ENCODE data around the gene TUBGCP6.

The TUBGCP6 gene

DNA sequence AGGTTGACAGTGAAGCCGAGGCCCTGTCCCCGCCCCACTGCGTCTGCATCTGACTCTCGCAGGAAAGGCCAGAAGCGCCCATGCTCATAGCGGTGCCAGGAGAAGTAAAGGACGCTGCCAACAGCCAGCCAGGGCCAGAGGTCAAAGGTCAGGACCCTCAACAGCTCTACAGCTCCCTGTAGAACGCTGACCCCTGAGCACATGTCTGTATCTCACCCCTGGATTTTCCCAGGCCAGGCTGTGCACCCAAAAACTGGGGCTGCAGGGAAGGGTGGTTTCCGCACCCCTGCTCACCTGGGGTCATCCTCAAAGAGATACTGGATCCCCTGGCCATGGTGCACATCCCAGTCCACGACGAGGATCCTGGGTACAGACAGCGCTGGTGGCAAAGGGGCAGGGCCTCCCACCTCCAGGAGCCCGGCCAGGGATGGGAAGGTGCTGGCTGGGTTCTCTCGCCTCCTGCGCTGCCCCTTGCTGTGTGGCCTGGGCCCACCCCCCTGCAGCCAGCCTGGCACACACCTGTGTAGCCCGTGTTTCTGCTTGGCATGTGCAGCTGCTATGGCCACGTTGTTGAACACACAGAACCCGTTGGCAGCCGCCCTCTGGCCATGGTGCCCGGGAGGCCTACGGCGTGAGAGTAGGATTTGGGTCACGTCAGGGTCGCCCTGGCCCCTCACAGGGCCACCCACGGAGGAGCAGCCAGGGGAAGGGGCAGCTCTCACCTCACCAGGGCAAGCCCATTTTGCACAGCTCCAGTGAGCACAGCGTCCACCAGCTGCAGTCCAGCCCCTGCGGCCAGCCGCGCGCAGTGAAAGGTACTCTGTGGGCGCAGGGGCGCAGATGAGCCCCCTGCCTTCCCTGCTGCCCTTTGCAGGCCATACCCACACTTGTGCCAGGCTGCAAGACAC, 4.8 kb upstream of the TUBGCP6 start:
- no peak for DNase-seq

DNA sequence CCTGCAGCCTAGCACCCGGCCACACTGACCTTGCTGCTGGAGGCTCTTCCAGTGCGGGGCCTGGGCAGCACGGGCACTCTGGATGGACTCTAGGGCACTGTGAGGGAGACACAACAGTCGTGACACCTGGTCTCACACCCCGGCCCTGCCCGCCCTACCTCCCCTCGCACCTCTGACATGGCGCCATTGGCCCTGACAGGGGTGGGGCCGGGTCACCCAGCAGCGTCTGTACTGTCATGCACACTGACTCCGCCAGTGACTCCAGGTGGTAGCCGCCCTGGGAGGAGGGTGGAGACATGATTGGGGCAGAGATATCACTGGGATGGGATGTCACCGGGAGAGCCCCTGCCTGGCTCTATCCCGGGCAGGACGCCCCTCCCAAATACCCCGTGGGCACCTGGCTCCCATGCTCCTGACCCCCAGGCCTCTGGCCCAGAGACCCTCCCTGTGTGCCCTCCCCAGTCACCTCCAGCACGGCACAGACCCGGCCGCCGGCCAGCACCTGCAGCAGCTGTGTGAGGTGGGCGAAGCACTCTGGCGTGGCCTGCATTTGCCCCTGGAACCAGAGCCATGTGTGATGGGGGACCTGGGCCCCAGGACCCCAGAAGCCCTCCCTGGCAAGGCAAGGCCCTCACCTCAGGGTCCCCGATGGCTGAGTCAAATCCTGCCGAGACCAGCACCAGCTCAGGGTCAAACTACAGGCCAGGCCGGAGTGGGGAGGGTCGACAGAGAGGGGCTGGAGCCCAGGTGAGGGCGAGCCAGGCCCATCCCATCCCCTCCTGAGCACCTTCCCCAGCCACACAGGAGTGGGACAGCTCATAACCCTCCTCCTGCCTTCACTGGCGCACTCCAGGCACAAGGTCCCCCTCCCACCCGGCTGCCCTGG, 3.6 kb upstream of the TUBGCP6 start:
- no peak for DNase-seq

DNA sequence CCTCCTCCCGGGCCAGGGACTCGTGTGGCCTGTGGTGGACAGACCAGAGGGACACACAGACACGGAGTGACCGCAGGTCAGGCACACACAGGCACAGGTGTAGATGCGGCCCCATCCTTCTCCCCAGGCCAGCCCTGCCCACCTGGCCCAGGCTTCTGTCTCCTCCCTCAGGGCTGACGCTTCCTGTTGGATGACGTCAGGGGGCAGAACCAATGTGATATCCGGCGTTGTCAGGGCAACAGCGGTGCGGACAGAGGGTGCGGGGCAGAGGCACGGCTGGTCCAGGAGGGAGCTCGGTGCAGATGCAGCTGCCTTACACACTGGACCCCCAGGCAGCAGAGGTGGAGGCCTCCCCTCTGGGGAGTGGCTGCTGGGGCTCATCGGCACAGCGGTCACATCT, 2.9 kb upstream of the TUBGCP6 start:
- peak; percentile 40 for DNase-seq

DNA sequence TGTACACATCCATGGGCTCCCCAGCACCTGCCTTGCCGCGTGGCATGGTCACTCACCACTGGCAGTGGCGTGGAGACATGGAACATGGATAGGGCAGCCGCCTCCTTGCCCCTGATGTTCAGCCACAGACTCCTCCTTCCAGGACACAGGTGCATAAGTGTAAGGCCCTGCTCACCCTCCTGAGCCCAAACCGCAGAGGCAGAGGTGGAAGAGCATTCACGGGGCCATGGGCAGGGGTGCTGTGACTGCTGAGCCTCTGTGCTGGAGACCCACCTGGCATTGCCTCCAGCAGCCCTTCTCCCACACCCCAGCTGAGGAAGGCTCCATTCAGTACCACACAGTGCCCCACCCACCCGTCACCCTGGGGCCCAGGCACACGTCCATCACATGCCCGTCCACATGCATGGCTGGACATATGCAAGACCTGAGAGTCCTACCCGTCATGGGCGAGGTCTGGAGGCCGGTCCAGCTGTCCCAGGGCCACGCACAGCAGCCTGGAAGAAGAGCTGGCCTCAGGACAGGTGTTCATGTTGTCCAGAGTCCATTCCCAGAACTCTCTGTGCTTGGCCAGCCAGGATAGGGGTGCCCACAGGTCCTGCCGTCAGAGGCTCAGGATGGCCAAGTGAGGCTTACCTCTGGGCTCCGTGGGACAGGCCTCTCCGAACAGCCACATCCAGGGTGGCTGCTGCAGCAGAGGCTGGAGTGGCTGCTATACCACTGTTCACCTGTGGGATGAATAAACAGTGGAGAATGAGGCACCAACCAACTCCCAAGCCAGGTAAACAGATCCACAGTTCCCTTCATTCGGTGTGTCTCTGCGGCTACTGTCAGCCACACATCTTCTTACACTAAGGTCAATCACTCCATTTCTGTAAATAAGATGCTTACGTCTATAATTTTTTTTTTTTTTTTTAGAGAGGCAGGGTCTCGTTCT, 1.7 kb upstream of the TUBGCP6 start:
- no peak for DNase-seq

DNA sequence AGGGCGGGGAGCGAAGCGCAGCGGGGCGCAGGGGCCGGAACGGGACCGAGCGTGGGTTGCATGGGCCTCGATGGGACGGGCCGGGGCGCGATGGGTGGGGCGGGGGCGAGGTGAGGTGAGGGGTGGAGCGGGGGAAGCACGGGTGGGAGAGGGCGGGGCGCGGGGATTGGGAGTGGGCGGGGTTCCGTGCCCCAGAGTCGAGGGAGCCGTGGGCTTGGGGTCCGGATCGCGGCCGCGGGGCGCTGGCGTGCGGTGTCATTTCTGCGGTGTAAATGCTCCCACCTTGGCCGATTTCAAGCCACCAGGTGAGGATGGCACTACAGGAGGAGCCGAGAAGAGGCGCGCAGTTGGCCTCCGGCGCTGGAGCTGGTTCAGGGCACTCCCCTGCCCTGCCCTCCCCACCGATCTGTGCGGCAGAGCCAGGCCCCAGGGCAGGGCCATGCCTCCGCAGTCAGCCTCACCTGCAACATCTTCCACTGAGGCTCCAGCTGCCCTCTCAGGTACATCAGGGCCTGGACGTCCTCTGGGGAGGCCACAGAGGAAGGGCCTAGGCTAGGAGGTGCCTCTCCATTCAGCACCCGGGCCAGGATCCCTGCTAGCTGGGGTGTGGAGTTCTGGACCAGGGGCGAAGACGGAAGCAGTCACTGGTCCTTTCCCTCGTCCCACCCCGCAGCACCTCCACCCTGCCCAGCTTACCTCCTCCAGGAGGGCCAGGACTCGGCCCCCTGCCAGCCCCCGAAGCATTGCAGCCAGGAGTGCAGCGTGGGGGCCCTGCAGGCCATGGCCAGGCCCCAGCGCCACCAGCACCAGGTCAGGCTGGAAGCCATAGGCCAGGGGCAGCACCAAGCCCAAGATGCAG, 620 bp upstream of the TUBGCP6 start:
- DNase-seq = no peak

DNA sequence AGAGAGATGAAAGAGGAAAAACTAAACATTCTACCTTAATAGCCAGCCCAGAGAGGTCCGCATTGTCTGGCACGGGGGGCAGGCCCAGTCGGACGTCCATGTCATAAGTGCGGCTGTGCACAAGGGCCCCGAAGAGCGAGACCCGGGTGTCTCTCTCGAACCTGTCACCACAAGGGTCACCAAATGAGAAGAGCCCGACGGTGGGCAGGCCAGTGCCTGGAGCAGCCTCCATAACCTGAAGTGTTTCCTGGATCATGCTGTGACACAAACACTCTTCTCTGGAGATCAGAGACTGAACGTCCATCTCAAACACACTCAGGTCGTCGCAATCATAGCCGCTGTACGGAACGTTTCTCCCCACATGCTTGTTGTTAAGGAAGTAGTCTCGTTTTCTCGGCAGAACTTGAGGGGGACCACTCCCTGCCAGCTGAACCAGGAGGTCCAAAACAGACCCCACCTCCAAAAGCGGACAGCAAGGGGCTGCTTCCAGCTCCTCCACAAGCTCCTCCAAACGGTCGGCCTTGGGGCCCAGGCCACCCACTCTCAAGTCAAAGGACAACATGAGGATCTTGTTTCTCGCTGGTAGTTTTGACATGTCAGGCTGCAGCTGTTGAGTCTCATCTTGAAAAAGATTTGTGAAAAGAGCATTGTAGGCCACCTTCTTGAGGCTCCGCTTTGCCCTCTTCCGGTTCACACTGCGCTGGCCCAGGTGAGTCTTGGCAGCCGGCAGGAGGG, 971 bp downstream of the TUBGCP6 start:
- no peak for DNase-seq

DNA sequence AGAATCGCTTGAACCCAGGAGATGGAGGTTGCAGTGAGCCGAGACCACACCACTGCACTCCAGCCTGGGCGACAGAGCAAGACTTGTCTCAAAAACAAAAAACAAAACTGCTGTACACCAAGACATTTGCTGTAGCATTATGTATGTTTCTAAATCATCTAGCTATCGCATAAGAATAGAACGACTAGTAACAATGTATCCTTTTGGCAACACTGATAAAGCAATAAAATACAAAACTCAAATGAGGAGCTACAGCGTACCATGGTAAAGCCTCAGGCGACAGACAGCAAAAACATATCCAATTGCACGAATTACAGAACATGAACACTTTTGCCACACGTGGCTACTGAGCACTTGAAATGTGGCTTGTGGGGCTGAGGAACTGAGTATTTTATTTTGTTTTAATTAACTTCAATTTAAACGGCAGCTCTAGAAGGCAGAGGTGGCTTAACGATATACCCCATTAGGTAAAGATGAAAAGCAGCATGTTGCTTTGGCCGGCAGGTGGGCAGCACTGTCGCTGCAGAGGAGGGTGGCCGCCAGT, 2.3 kb downstream of the TUBGCP6 start:
- no peak for DNase-seq

DNA sequence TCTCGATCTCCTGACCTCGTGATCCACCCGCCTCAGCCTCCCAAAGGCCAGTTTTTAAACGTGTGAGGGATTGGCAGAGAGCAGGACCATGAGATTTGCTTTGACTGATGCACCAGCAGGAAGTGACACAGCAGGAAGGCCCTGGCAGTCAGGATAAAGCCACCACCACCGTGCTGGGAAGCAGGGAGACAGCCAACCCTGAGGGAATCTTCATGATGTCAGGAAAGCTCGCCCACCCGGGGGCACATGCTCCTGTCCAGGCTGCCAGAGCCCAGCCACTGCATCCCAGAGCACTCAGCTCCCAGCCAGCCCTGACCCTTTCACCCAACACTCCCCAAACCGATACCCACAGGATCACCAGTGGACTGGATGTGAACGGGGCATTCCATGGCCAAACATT, 6.1 kb downstream of the TUBGCP6 start:
- DNase-seq = no peak

DNA sequence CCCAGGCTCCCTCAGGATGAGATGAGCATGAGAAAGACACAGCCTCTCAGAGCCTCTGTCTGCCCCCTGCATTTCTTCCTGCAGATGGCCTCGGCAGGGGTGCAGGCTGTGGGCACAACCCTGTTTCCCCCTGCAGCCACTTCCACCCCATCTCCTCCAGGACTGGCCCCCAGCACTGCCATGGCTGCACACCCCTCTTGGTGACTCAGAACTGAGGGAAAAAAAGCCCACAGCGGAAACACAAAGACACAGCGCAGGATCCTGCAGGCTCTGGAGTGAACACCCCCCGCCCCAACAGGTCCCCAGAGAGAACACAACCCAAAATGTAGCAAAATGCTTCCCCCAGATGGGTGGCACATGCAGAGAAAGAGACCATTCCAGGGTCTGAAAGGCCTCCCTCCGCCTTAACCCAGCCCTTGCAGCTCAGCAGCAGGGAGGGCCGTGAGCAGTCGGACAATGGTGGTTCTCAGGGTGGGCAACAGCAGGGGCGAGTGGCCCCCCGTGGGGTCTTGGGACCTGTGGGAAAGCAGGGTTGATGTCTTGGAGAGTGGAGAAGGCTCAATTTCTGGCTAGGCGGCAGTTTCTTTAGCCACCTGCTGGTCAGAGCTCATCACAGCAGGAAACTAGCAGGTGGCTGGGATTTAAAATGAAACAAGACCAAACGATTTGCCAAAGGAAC, 8.0 kb downstream of the TUBGCP6 start:
- no peak for DNase-seq

DNA sequence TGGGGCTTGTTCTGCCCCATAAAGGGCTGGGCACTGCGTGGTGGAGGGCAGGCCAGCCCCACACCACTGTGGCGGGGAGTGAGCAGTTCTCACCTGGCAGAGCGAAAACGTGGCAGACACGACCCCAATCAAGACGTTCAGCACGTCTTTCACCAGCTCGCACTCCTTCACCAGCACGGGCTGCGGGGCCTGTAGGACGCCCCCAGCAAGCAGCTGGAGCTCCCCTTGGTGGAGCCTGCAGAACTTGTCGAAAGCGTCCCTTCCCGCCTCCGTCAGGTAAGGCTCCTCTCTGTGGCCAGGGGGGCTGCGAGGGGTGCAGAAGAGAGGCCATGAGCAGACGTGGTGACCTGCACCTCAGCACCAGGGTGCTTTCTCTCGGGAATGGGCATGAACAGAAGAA, 11.6 kb downstream of the TUBGCP6 start:
- DNase-seq = no peak

DNA sequence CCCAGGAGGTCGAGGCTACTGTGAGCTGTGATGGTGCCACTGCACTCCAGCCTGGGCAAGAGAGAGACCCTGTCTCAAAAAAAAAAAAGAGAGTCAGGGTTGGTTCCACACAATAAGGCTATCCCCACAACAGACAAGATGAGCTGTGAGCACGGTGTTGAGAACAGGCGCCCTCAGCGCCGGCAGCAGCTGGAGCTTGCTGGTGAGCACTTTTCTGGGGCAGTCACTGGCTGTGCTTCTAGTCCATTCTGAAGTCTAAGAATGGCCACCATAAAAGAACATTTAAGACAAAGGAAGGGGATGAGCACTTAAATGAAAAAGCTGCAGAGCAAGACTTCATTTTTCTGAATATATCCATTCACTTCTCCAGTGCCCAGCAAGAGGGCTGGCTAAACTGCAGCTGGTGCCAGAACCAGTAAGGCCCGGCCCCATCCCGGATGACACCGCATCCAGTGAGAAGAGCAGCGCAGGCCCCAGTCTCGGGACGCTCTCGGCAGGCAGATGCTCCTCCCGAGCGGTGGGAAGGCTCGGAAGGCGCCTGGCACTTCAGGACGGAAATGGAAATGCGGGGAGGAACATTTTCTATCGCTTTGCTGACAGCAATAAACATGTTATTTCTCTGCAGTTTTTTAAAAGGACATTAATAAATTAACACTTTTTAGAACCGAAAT, 12.2 kb downstream of the TUBGCP6 start:
- DNase-seq = no peak

DNA sequence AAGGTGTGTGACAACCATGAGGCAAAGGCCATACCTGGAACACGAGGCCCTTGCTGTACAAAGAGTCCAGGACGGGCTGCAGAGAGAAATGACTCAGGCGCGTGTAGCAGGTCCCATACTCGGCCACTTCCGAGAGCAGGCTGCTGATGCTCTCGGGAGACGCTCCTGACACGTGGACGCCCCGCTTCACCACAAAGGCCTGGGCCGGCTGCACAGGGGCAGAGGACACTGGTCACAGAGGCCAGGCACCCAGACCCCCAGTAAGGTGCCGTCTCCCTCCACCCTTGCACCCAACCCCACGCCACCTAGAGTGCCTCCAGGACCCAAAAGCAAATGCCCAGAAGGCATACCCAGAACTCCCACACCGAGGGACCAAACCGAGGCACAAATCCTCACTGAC, 15.5 kb downstream of the TUBGCP6 start:
- DNase-seq = no peak

DNA sequence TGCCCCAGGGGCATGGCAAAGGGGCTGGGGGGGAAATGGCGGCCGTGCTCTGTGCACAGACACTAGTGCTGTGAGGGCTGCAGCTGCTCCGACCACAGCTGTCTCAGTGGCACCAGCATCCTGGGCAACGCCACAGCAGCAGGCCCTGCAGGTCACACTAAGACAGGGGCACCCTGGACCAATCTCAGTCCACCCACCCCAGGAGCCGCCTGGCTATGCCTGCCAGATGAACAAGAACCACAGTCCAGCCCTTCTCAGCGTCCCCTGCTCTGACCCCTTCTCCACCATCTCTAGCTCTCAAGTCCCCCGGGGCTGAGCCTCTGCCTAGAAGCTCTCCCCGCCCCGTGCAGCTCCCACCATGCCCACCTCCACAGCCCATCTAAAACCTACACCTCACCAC, 16.5 kb downstream of the TUBGCP6 start:
- DNase-seq = no peak

DNA sequence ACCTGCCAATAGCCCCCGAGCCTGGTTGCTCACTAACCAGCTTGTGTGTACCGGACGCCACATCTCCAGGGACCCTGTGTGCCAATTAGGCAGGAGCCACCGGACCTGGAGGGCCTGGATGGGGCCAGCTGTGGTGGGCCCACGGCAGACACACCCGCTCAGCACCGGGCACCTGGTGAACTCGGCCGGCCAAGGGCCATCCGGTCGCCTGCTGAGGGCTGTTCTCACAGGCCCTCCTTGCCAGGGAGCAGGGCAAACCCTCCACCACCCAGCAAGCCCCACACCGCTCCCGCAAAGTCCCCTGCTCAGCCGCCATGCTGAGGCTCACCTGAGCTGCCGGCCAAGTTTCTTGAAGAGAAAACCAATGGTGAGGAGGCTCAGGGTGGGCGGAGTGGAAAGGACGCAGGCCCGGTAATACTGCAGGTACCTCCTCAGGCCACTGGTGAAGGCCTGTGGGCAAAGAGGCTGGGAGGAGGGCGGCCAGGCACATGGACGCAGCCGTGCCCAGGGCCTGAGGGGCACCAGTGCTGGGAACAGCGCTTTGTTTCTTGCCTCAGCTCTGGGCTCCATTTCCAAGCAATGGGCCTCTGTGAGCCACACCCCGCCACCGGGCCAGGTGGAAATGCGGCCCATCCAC, 17.1 kb downstream of the TUBGCP6 start:
- no peak for DNase-seq

DNA sequence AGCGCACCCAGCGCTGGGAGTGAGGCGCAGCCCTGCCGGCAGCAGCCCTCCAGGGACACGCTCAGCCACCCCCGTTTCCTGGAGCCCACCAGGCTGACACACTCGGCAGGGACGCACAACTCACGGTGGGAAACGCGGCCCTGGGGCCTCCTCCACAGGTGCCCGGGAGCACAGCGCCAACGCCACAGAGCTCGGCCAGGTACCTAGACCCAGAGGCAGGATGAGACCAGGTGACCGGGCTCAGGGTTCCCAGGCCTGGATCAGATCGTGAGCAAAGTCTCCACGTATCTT, 18.0 kb downstream of the TUBGCP6 start:
- no peak for DNase-seq

DNA sequence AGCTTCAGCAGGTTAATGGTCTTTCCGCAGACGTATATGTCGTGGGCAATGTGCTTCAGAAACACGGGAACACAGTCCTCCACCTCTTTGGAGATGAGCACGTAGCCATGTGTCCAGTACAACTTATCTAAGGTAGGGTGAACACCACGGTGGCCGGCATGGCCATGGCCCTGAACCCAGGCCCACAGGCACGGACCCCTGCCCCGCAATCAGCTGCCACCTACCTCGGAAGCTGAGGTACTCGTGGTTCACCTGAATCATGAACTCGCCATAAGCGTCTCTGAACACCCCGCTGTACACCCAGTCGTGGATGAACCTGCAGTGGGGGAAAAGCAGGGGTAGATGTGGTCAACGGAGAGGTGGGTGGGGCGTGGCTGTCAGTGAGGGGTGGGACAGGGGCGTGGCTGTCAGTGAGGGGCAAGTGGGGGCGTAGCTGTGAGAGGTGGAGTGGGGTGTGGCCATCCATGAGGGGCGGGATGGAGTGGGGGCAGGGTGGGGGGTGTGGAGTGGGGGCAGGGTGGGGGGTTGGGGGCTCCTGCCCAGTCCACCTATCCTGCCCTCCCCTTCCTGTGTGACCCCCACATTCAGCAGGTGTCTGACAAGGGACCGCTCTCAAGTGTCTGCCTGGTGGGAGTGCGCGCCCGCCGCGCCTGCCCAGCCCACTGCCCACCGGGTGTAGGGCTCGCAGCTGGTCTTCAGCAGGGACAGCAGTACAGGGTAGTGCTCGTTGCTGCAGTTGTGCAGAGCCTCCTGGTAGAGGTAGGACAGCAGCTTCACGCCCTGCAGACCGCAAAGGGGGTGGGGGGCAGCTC, 18.6 kb downstream of the TUBGCP6 start:
- DNase-seq = no peak

DNA sequence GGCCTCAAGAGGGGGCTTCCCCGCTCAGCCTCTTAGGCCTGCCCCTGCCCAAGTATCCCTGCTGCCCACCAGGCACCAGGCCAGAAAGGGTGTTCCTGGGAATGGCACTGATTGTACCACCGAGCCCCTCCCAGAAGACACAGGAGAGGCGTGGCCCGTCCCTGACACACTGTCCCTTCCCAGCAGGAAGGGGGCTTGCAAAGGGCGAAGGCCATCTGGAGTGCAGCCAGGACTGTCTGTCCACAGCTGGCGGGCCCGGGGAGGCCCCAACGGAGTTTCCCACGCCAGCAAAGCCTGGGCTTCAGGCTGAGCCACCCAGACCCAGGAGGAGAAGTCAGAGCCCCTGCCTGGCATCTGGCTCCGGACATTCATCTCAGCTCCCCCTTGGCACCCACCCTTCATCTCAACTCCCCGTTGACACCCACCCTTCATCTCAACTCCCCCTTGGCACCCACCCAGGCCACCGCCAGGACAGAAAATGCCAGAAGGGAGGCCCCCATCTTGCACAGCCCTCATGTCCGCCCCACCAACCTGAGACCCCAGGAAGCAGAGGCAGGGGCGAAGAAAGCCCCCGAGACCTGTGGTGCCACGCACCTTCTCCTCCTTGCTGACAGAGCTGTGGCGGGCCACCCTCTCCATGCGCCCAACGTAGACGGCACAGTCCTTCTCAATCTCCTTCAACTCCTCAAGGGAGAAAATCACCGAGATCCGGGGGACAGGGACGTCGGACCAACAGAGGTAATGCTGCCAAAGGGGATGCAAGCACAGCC, 19.4 kb downstream of the TUBGCP6 start:
- no peak for DNase-seq

DNA sequence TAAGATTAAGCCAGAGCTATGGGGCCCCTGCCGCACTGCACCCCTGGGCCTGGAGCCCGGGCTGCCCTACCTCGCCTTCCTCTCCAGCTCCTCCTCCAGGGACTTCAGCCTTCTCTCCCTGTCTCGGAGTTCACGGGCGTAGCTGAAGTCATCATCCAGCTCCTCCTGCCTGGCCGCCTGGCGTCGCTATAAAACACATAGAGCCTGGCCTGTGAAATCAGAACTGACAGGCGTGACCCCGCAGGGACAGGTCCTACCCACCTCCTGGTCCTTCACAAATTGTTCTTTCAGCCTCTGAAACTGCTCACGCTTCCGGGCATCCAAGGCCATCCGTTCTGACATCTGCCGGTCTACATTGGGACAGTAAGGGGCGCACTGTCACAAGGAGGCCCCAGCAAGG, 20.8 kb downstream of the TUBGCP6 start:
- DNase-seq = no peak

All from stimulated activated CD4-positive, alpha-beta T cell treated with anti-CD3 and anti-CD28 coated beads, Interleukin-15, amount 100 ng/mL, for 24 hours (primary cell).